NCI-H748 (cell line): Measurements from ENCODE around the gene CTTNBP2.

Source experiments
- DNase-seq: peaks from one replicate; lab custom pipeline; 2025; ENCODE audit not compliant: unreplicated experiment; lab: John Stamatoyannopoulos, UW

CTTNBP2 gene

GRCh38 chr7:117872561-117873309 is 506 bp downstream of the CTTNBP2 start:
- peak; percentile 68 for DNase-seq

GRCh38 chr7:117871778-117872538 is 1.3 kb downstream of the CTTNBP2 start:
- DNase-seq: peak; percentile 76

- DNase-seq: peak; percentile 63
These were observed 1.9 kb downstream of the CTTNBP2 start for GRCh38 chr7:117871401-117871777.

GRCh38 chr7:117870448-117871130 is 2.7 kb downstream of the CTTNBP2 start:
- DNase-seq: no peak

- DNase-seq: no peak
These were observed 3.9 kb downstream of the CTTNBP2 start for GRCh38 chr7:117869374-117869773.

GRCh38 chr7:117863618-117864017 is 9.6 kb downstream of the CTTNBP2 start:
- DNase-seq: no peak

GRCh38 chr7:117862378-117862777 is 10.9 kb downstream of the CTTNBP2 start:
- no peak for DNase-seq

GRCh38 chr7:117859246-117859812 is 13.9 kb downstream of the CTTNBP2 start:
- no peak for DNase-seq

- no peak for DNase-seq
These were observed 14.5 kb downstream of the CTTNBP2 start for GRCh38 chr7:117858712-117859111.

GRCh38 chr7:117857718-117858117 is 15.5 kb downstream of the CTTNBP2 start:
- DNase-seq: no peak

- DNase-seq: no peak
These were observed 17.0 kb downstream of the CTTNBP2 start for GRCh38 chr7:117856196-117856595.

GRCh38 chr7:117854186-117854585 is 19.1 kb downstream of the CTTNBP2 start:
- DNase-seq: no peak

- DNase-seq: no peak
These were observed 24.3 kb downstream of the CTTNBP2 start for GRCh38 chr7:117848941-117849340.

GRCh38 chr7:117844678-117845077 is 28.6 kb downstream of the CTTNBP2 start:
- DNase-seq: no peak

GRCh38 chr7:117841611-117842010 is 31.6 kb downstream of the CTTNBP2 start:
- DNase-seq: no peak

GRCh38 chr7:117841011-117841410 is 32.2 kb downstream of the CTTNBP2 start:
- DNase-seq: no peak

GRCh38 chr7:117839507-117839906 is 33.7 kb downstream of the CTTNBP2 start:
- no peak for DNase-seq

GRCh38 chr7:117837841-117838240 is 35.4 kb downstream of the CTTNBP2 start:
- peak; percentile 68 for DNase-seq

GRCh38 chr7:117835016-117835664 is 38.1 kb downstream of the CTTNBP2 start:
- DNase-seq: peak; percentile 97

GRCh38 chr7:117830422-117830954 is 42.8 kb downstream of the CTTNBP2 start:
- DNase-seq: peak; percentile 31
